GM12878 (cell line): ENCODE results near the gene NAV2.

Experiments
- BCL3 ChIP-seq: IDR thresholded peaks from 2 replicates; pipeline ENCODE4 v1.6.1; 2011; ENCODE audit warnings: borderline replicate concordance, low read depth, mild to moderate bottlenecking, moderate library complexity, low read length; ENCODE audit not compliant: insufficient read depth, poor library complexity, severe bottlenecking
- CREB1 ChIP-seq: IDR thresholded peaks from 2 replicates; pipeline ENCODE4 v1.6.1; 2012; ENCODE audit warnings: low read depth, mild to moderate bottlenecking, inconsistent platforms
- CTCF ChIP-seq, 3 experiments: IDR thresholded peaks in 2 of 3; conservative IDR thresholded peaks in 1 of 3; 2 replicates each; pipeline ENCODE4 v1.5.1; 2011; ENCODE audit warnings: low read depth in 3 of 3, low read length in 3 of 3, mild to moderate bottlenecking in 3 of 3, control low read depth in 2 of 3, moderate library complexity in 2 of 3, inconsistent platforms in 1 of 3, mixed read lengths in 1 of 3; ENCODE audit not compliant: control insufficient read depth in 2 of 3, insufficient read depth in 1 of 3; ENCODE audit errors: extremely low read depth in 1 of 3
- MXI1 ChIP-seq: fragments of 150-350 bp; IDR thresholded peaks from 2 replicates; pipeline ENCODE4 v1.6.1; 2011; ENCODE audit warnings: low read depth, mild to moderate bottlenecking, inconsistent platforms, low read length, improper control_type of control experiment
- POLR2A ChIP-seq: IDR thresholded peaks from 2 replicates; pipeline ENCODE4 v1.6.1; 2011; ENCODE audit warnings: low read depth, mild to moderate bottlenecking, low read length
- POLR2AphosphoS5 ChIP-seq: IDR thresholded peaks from 2 replicates; pipeline ENCODE4 v1.6.1; 2011; ENCODE audit warnings: mild to moderate bottlenecking, low read length, inconsistent platforms
- REST ChIP-seq: IDR thresholded peaks from 2 replicates; pipeline ENCODE4 v1.6.1; 2012; ENCODE audit warnings: mild to moderate bottlenecking, low read depth, low read length
- SIN3A ChIP-seq: IDR thresholded peaks from 2 replicates; pipeline ENCODE4 v1.6.1; 2012; ENCODE audit warnings: low read depth, low read length, improper control_type of control experiment
- SIX5 ChIP-seq: IDR thresholded peaks from 2 replicates; pipeline ENCODE4 v1.6.1; 2011; ENCODE audit warnings: mild to moderate bottlenecking, low read depth, low read length, moderate library complexity; ENCODE audit not compliant: severe bottlenecking
- TARDBP ChIP-seq: IDR thresholded peaks from 2 replicates; pipeline ENCODE4 v1.6.1; 2016; ENCODE audit warnings: borderline replicate concordance
- USF2 ChIP-seq: IDR thresholded peaks from 2 replicates; pipeline ENCODE4 v1.6.1; 2011; ENCODE audit warnings: low read depth, low read length, improper control_type of control experiment, borderline replicate concordance

GRCh38 chr11:19867064-19867463, 154.4 kb downstream of the NAV2 start:
- TF ChIP-seq USF2: no peak
- TF ChIP-seq TARDBP: no peak
- no peak for TF ChIP-seq POLR2A
- TF ChIP-seq BCL3: no peak
- no peak for TF ChIP-seq REST
- TF ChIP-seq CTCF (IDR thresholded peaks at IDR 0.05 in 2 of 3, conservative IDR thresholded peaks at IDR 0.05 in 1 of 3; ENCODE audit: control insufficient read depth in 2 of 3, extremely low read depth in 1 of 3, insufficient read depth in 1 of 3, low read depth in 3 of 3, low read length in 3 of 3): no peak
- no peak for TF ChIP-seq POLR2AphosphoS5
- no peak for TF ChIP-seq SIN3A
- no peak for TF ChIP-seq SIX5
- no peak for TF ChIP-seq MXI1
- no peak for TF ChIP-seq CREB1
